GM23338 (cell line): ENCODE measurements around the gene JAKMIP3. TPM values are rescaled to one million over a fixed set of nuclear protein-coding genes. Genes with fewer than 3 reads are reported as not detected.

ENCODE experiments used
- ATAC-seq: fragments of 200-7000 bp; cut with Tn5 transposase; 3 replicates; pipeline ENCODE4 v1.9.1; 2020
- DNase-seq: peaks from one replicate; pipeline ENCODE4 v3.0.0-alpha.2; 2015; ENCODE audit warnings: low spot score
- H2AFZ ChIP-seq: fragments of 200-600 bp; sonication (generic); 2 replicates; pipeline ENCODE4 v1.8.0; 2016; ENCODE audit warnings: antibody characterized with exemption, mild to moderate bottlenecking, moderate library complexity
- H3F3A ChIP-seq: fragments of 200-600 bp; sonication (generic); replicated peaks from 2 replicates; pipeline ENCODE4 v1.8.0; 2017; ENCODE audit warnings: antibody characterized with exemption, mixed run types, low read depth
- H3K27ac ChIP-seq: fragments of 200-600 bp; sonication (generic); 2 replicates; pipeline ENCODE4 v1.6.1; 2016; ENCODE audit warnings: low read depth
- H3K27me3 ChIP-seq: fragments of 200-600 bp; sonication (generic); 2 replicates; pipeline ENCODE4 v1.8.0; 2016; ENCODE audit warnings: mild to moderate bottlenecking, mixed run types, moderate library complexity; ENCODE audit not compliant: insufficient read depth
- H3K36me3 ChIP-seq: fragments of 200-600 bp; sonication (generic); 2 replicates; pipeline ENCODE4 v1.8.0; 2016; ENCODE audit warnings: mild to moderate bottlenecking; ENCODE audit not compliant: insufficient read depth
- H3K4me1 ChIP-seq: fragments of 200-600 bp; sonication (generic); 2 replicates; pipeline ENCODE4 v1.8.0; 2016; ENCODE audit warnings: mild to moderate bottlenecking, moderate library complexity; ENCODE audit not compliant: insufficient read depth
- H3K4me2 ChIP-seq: fragments of 200-600 bp; sonication (generic); 2 replicates; pipeline ENCODE4 v1.7.1; 2017; ENCODE audit warnings: mixed run types
- H3K4me3 ChIP-seq: fragments of 200-600 bp; sonication (generic); 2 replicates; pipeline ENCODE4 v1.6.1; 2016; ENCODE audit warnings: mixed run types
- H3K79me2 ChIP-seq: fragments of 200-600 bp; sonication (generic); replicated peaks from 2 replicates; pipeline ENCODE4 v1.8.0; 2017; ENCODE audit warnings: mild to moderate bottlenecking; ENCODE audit not compliant: insufficient read depth
- H3K9me2 ChIP-seq: fragments of 200-600 bp; sonication (generic); 2 replicates; pipeline ENCODE4 v1.8.0; 2017; ENCODE audit not compliant: insufficient read depth
- H4K20me1 ChIP-seq: fragments of 200-600 bp; sonication (generic); replicated peaks from 2 replicates; pipeline ENCODE4 v1.8.0; 2017; ENCODE audit warnings: mild to moderate bottlenecking; ENCODE audit not compliant: insufficient read depth
- H3K27ac Mint-ChIP-seq: 2 replicates; pipeline ENCODE4 v1.8.0; 2020; ENCODE audit warnings: inconsistent platforms, mild to moderate bottlenecking, moderate library complexity, mixed read lengths
- H3K27me3 Mint-ChIP-seq: 3 replicates; pipeline ENCODE4 v1.8.0; 2022; ENCODE audit warnings: low read depth, mild to moderate bottlenecking, moderate library complexity, mixed read lengths, inconsistent platforms; ENCODE audit not compliant: insufficient read depth, poor library complexity
- H3K36me3 Mint-ChIP-seq: 3 replicates; pipeline ENCODE4 v1.8.0; 2021; ENCODE audit warnings: low read depth, mild to moderate bottlenecking, inconsistent platforms, moderate library complexity, mixed read lengths
- H3K4me1 Mint-ChIP-seq: 3 replicates; pipeline ENCODE4 v1.8.0; 2020; ENCODE audit warnings: mild to moderate bottlenecking, inconsistent platforms, mixed read lengths
- H3K4me3 Mint-ChIP-seq: 3 replicates; pipeline ENCODE4 v1.8.0; 2021; ENCODE audit warnings: moderate library complexity, mild to moderate bottlenecking, inconsistent platforms, mixed read lengths
- H3K9me3 Mint-ChIP-seq: 3 replicates; pipeline ENCODE4 v1.8.0; 2020; ENCODE audit warnings: moderate library complexity, mild to moderate bottlenecking, inconsistent platforms, mixed read lengths
- ETS1 ChIP-seq: IDR thresholded peaks from 2 replicates; pipeline ENCODE4 v1.6.1; 2016; ENCODE audit warnings: antibody characterized with exemption
- POLR2AphosphoS5 ChIP-seq: IDR thresholded peaks from 2 replicates; pipeline ENCODE4 v1.6.1; 2016; ENCODE audit warnings: antibody characterized with exemption, low read depth
- REST ChIP-seq: IDR thresholded peaks from one replicate; pipeline ENCODE4 v1.6.1; 2018; ENCODE audit warnings: antibody characterized with exemption; ENCODE audit not compliant: unreplicated experiment
- ZNF331 ChIP-seq: fragments of 250-450 bp; sonication (Bioruptor Pico); IDR thresholded peaks from 2 replicates; pipeline ENCODE4 v1.5.0; 2020; ENCODE audit warnings: low read depth, mild to moderate bottlenecking, moderate library complexity
- ZNF462 ChIP-seq: fragments of 250-450 bp; sonication (Bioruptor Pico); IDR thresholded peaks from 2 replicates; pipeline ENCODE4 v1.5.0; 2020; ENCODE audit warnings: mild to moderate bottlenecking, moderate library complexity
- polyA plus RNA-seq: library from polyadenylated mRNA; unstranded; fragments of >200 nt; fragmentation: Nextera tagmentation; extraction: Ambion mirVana; gene quantifications from 2 replicates; pipeline ENCODE4 v1.2.1, GENCODE V29; 2016
- total RNA-seq: library from RNA; depleted of rRNA; stranded (reverse); fragments of >200 nt; shearing (Covaris generic); gene quantifications from 2 replicates; pipeline ENCODE4 v1.2.3, GENCODE V29; 2014

JAKMIP3 gene
- total and polyA plus RNA-seq, 2 experiments from 2014 or later = 0.87 to 1.2 TPM

GRCh38 chr10:132041340-132041739 is 24.4 kb upstream of the JAKMIP3 start:
- no peaks in the 10 kb centered on the region for H3K9me2 ChIP-seq
- Mint-ChIP-seq H3K4me3 (no peak overlapping the region), H3K27ac (no peak overlapping the region), H3K36me3 (no peaks in the 10 kb centered on the region), H3K27me3 (peaks cover 26% of the 10 kb centered on the region), H3K4me1 (peaks cover 43% of the 10 kb centered on the region), H3K9me3 (no peaks in the 10 kb centered on the region; the same call in 2 of the 3 replicates)
- H3K27me3 ChIP-seq = peaks cover 20% of the 10 kb centered on the region
- ATAC-seq = no peak
- peaks cover 12% of the 10 kb centered on the region; the same call in 1 of the 2 replicates for H3F3A ChIP-seq
- H3K36me3 ChIP-seq = no peaks in the 10 kb centered on the region
- H3K4me2 ChIP-seq = no peak overlapping the region
- no peak overlapping the region for H3K27ac ChIP-seq
- no peak for TF ChIP-seq REST
- TF ChIP-seq ZNF331 (CRISPR knock-in tag) = no peak
- no peak for TF ChIP-seq ZNF462 (CRISPR knock-in tag)
- no peak for TF ChIP-seq ETS1
- no peak for TF ChIP-seq POLR2AphosphoS5
- H4K20me1 ChIP-seq = no peaks in the 10 kb centered on the region
- no peak for DNase-seq
- H3K4me3 ChIP-seq = no peak overlapping the region
- H2AFZ ChIP-seq = no peak overlapping the region
- H3K79me2 ChIP-seq = no peaks in the 10 kb centered on the region
- H3K4me1 ChIP-seq = peaks cover 20% of the 10 kb centered on the region
